HG02970 (cell line): Measurements from ENCODE around the gene EMP3.
"Not testable (repeated sequence)": the region's sequence is repeated elsewhere in the genome, so short reads cannot be mapped to it uniquely, and the experiment has no call there.

Experiments
- ATAC-seq: cut with Tn5 transposase; IDR thresholded peaks from one replicate; pipeline ENCODE4 v1.9.1; 2021; ENCODE audit warnings: mild to moderate bottlenecking, moderate library complexity, moderate number of reproducible peaks; ENCODE audit not compliant: unreplicated experiment, low FRiP score

The EMP3 gene

DNA sequence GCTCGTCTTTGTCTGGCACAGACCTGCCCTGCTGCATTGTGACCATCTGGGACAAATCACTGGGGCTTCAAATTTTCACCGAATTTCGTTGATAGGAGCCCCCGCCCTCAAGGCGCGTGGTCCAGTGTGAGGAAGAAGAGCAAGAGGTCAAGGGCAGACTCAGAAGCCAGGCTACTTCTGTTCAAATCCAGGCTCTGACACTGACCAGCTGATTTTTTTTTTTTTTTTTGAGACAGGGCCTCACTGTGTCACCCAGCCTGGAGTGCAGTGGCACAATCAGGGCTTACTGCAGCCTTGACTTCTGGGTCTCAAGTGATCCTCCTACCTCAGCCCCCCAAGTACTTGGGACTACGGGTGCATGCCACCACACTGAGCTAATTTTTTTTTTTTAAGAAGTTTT lies 46.0 kb downstream of the EMP3 start:
- ATAC-seq, result no peak

DNA sequence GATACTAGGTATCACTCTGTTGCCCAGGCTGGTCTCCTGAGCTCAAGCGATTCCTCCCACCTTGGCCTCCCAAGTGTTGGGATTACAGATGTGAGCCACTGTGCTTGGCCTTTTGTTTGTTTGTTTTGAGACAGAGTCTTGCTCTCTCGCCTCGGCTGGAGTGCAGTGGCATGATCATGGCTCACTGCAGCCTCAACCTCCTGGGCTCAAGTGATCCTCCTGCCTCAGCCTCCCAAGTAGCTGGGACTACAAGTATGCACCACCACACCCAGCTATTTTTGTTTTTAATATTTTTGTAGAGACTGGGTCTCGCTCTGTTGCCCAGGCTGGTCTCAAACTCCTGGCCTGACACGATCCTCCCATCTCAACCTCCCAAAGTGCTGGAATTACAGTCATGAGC lies 46.4 kb downstream of the EMP3 start:
- ATAC-seq, result not testable (repeated sequence)

DNA sequence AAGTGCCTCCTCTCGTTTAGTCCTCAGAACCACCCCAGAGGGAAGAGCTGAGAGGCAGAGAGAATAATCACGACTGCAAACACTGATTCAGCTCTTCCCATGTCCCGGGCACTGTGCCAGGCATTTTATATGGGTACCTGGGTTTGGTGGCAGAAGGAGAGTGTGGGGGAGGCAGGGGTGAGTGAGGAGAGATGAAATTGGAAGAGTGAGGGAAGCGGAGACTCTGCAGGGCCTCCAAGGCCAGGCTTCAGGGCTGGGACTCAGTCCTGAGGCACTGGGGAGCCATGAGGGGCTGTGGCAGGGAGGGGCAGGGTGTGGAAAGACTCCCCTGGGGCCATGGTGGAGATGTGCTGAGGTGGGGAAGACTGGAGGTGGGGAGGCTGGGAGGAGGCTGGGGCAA lies 47.6 kb downstream of the EMP3 start:
- ATAC-seq, result no peak

GRCh38 chr19:48373567-48373966 lies 48.2 kb downstream of the EMP3 start:
- ATAC-seq, result no peak

DNA sequence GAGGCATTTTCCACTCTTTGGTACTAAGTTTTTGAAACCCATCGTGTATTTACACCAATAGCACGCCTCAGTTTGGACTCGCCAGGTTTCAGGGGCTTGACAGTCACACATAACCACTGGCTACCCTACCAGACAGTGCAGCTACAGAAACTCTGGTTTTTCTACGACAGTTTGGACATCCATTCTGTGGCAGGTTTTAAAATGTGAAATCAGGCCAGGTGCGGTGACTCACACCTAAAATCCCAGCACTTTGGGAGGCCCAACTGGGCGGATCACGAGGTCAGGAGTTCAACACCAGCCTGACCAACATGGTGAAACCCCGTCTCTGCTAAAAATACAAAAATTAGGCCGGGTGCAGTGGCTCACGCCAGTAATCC lies 52.8 kb downstream of the EMP3 start:
- no peak for ATAC-seq

- ATAC-seq, result no peak
Measured at GRCh38 chr19:48379058-48379457, 53.7 kb downstream of the EMP3 start.
